H1 (cell line): ENCODE results near the gene ME3. TPM values are rescaled to one million over a fixed set of nuclear protein-coding genes. Genes with fewer than 3 reads are reported as not detected.
A peak's percentile ranks its signal among the peaks of the same experiment; 100 is the strongest.

ENCODE experiments used
- CTCF ChIA-PET: fragments of 300-600 bp; sonication (Branson Sonifier 250); formaldehyde crosslinking; loops from one replicate; lab custom pipeline; 2021; ENCODE audit not compliant: partially characterized antibody; lab: Charles Lee
- POLR2A ChIA-PET: fragments of 300-600 bp; sonication (Branson Sonifier 250); formaldehyde crosslinking; loops from one replicate; lab custom pipeline; 2021; ENCODE audit warnings: inconsistent platforms; ENCODE audit not compliant: partially characterized antibody; lab: Charles Lee
- DNase-seq, 2 experiments: peaks; one replicate each; pipeline versions ENCODE4 v3.0.0 to v3.0.0-alpha.2; 2010 to 2022; ENCODE audit warnings: low spot score in 2 of 2, low read depth in 1 of 2, mixed read lengths in 1 of 2
- FAIRE-seq: peaks from 2 replicates; lab custom pipeline; 2011; peaks lifted over from hg19 to GRCh38; lab: Jason Lieb, UNC
- H2AFZ ChIP-seq: 2 replicates; pipeline ENCODE4 v1.8.1; 2012; ENCODE audit warnings: low read length, inconsistent platforms
- H2AK5ac ChIP-seq: 2 replicates; pipeline ENCODE4 v1.6.1; 2013; ENCODE audit warnings: low read depth, low read length
- H2BK120ac ChIP-seq: replicated peaks from 2 replicates; pipeline ENCODE3; 2013; ENCODE audit warnings: low read depth, low read length, inconsistent platforms
- H2BK12ac ChIP-seq: 2 replicates; pipeline ENCODE4 v1.6.1; 2013; ENCODE audit warnings: low read depth, low read length
- H2BK15ac ChIP-seq: 2 replicates; pipeline ENCODE4 v1.6.1; 2013; ENCODE audit warnings: low read length
- H2BK20ac ChIP-seq: 2 replicates; pipeline ENCODE4 v1.6.1; 2013; ENCODE audit warnings: low read length
- H2BK5ac ChIP-seq: 2 replicates; pipeline ENCODE4 v1.6.1; 2013; ENCODE audit warnings: low read depth, low read length
- H3K14ac ChIP-seq: 2 replicates; pipeline ENCODE4 v1.6.1; 2013; ENCODE audit warnings: inconsistent platforms; ENCODE audit not compliant: insufficient read length
- H3K18ac ChIP-seq: 2 replicates; pipeline ENCODE4 v1.6.1; 2013; ENCODE audit warnings: low read length; ENCODE audit errors: extremely low read depth
- H3K23ac ChIP-seq: 2 replicates; pipeline ENCODE4 v1.6.1; 2013; ENCODE audit warnings: inconsistent platforms; ENCODE audit not compliant: insufficient read length
- H3K23me2 ChIP-seq: 2 replicates; pipeline ENCODE4 v1.6.1; 2013; ENCODE audit warnings: low read depth, low read length
- H3K27ac ChIP-seq: 2 replicates; pipeline ENCODE4 v1.6.1; 2011; ENCODE audit warnings: low read depth, low read length, inconsistent platforms
- H3K27me3 ChIP-seq, 4 experiments: replicated peaks in 1 of 4; 1 replicate in 1 of 4; 2 replicates in 3 of 4; pipeline versions ENCODE4 v1.6.1 to v1.8.1; 2011 to 2013; ENCODE audit warnings: low read length in 3 of 4, mild to moderate bottlenecking in 3 of 4, inconsistent platforms in 2 of 4, mixed read lengths in 2 of 4, moderate library complexity in 1 of 4; ENCODE audit not compliant: control insufficient read depth in 3 of 4, insufficient read depth in 3 of 4; ENCODE audit errors: extremely low read depth in 1 of 4
- H3K36me3 ChIP-seq, 4 experiments: 2 replicates each; pipeline versions ENCODE4 v1.6.1 to v1.8.1; 2011 to 2013; ENCODE audit warnings: mild to moderate bottlenecking in 4 of 4, low read length in 3 of 4, moderate library complexity in 2 of 4, control low read depth in 1 of 4, inconsistent platforms in 1 of 4; ENCODE audit not compliant: insufficient read depth in 4 of 4, control insufficient read depth in 2 of 4
- H3K4ac ChIP-seq: replicated peaks from 2 replicates; pipeline ENCODE3; 2013; ENCODE audit warnings: low read length, low read depth, mixed read lengths, inconsistent platforms; ENCODE audit not compliant: insufficient read length
- H3K4me1 ChIP-seq, 4 experiments: replicated peaks in 1 of 4; 1 replicate in 1 of 4; 2 replicates in 3 of 4; pipeline versions ENCODE4 v1.6.1 to v1.8.1; 2011 to 2013; ENCODE audit warnings: low read length in 3 of 4, inconsistent platforms in 2 of 4, mixed read lengths in 1 of 4; ENCODE audit not compliant: insufficient read depth in 4 of 4, control insufficient read depth in 3 of 4
- H3K4me2 ChIP-seq, 2 experiments: 2 replicates each; pipeline versions ENCODE4 v1.6.1 to v1.8.1; 2011 to 2013; ENCODE audit warnings: low read depth in 2 of 2, low read length in 2 of 2, control low read depth in 1 of 2, inconsistent platforms in 1 of 2, mild to moderate bottlenecking in 1 of 2; ENCODE audit not compliant: insufficient read depth in 1 of 2
- H3K4me3 ChIP-seq, 4 experiments: fragments of 200-600, 300-600 bp in 1 of 4; sonication (generic), shearing (Covaris generic), sonication (Bioruptor Twin) in 1 of 4; 2 replicates each; pipeline versions ENCODE4 v1.5.1 to v1.8.1; 2011 to 2016; ENCODE audit warnings: low read length in 4 of 4, low read depth in 3 of 4, control low read depth in 2 of 4, inconsistent platforms in 2 of 4, mild to moderate bottlenecking in 2 of 4, mixed read lengths in 1 of 4, moderate library complexity in 1 of 4; ENCODE audit not compliant: insufficient read depth in 2 of 4; ENCODE audit errors: extremely low read depth in 1 of 4
- H3K56ac ChIP-seq: replicated peaks from 2 replicates; pipeline ENCODE3; 2013; ENCODE audit warnings: low read depth, mild to moderate bottlenecking, mixed read lengths, low read length, inconsistent platforms; ENCODE audit not compliant: insufficient read length
- H3K79me1 ChIP-seq: 2 replicates; pipeline ENCODE4 v1.6.1; 2013; ENCODE audit warnings: low read depth, low read length, control low read depth
- H3K79me2 ChIP-seq, 2 experiments: 2 replicates each; pipeline versions ENCODE4 v1.6.1 to v1.8.1; 2012 to 2013; ENCODE audit warnings: low read length in 2 of 2, mild to moderate bottlenecking in 2 of 2, inconsistent platforms in 1 of 2; ENCODE audit not compliant: insufficient read depth in 2 of 2, control insufficient read depth in 1 of 2
- H3K9ac ChIP-seq, 4 experiments: replicated peaks in 1 of 4; 1 replicate in 1 of 4; 2 replicates in 3 of 4; pipeline versions ENCODE4 v1.6.1 to v1.8.1; 2011 to 2013; ENCODE audit warnings: low read depth in 3 of 4, low read length in 3 of 4, control low read depth in 2 of 4, mild to moderate bottlenecking in 2 of 4, moderate library complexity in 2 of 4, inconsistent platforms in 1 of 4; ENCODE audit errors: extremely low read depth in 1 of 4
- H3K9me3 ChIP-seq, 2 experiments: 2 replicates each; pipeline versions ENCODE4 v1.6.1 to v1.8.1; 2012 to 2013; ENCODE audit warnings: mild to moderate bottlenecking in 2 of 2, moderate library complexity in 2 of 2, control low read depth in 1 of 2, inconsistent platforms in 1 of 2, low read depth in 1 of 2, low read length in 1 of 2, mixed read lengths in 1 of 2; ENCODE audit not compliant: insufficient read depth in 2 of 2
- H4K20me1 ChIP-seq, 2 experiments: replicated peaks in 1 of 2; 2 replicates each; pipeline versions ENCODE3 to v1.8.1; 2011 to 2013; ENCODE audit warnings: inconsistent platforms in 2 of 2, low read length in 2 of 2, mild to moderate bottlenecking in 1 of 2; ENCODE audit not compliant: insufficient read depth in 2 of 2, control insufficient read depth in 1 of 2
- H4K5ac ChIP-seq: 2 replicates; pipeline ENCODE4 v1.6.1; 2013; ENCODE audit warnings: low read length, low read depth, mixed read lengths, inconsistent platforms; ENCODE audit not compliant: insufficient read length
- H4K8ac ChIP-seq: 2 replicates; pipeline ENCODE4 v1.8.0; 2013; ENCODE audit warnings: mild to moderate bottlenecking, moderate library complexity, low read length, inconsistent platforms; ENCODE audit not compliant: insufficient read depth; ENCODE audit errors: extremely low read depth
- H4K91ac ChIP-seq: replicated peaks from 2 replicates; pipeline ENCODE3; 2013; ENCODE audit warnings: low read length, mixed read lengths, inconsistent platforms; ENCODE audit not compliant: insufficient read length
- FOSL1 ChIP-seq: IDR thresholded peaks from 2 replicates; pipeline ENCODE4 v1.6.1; 2011; ENCODE audit warnings: mild to moderate bottlenecking, low read depth, low read length, moderate library complexity; ENCODE audit not compliant: insufficient read depth
- SIN3A ChIP-seq, 2 experiments: IDR thresholded peaks in 1 of 2; conservative IDR thresholded peaks in 1 of 2; 2 replicates each; pipeline ENCODE4 v1.6.1; 2011 to 2012; ENCODE audit warnings: low read length in 2 of 2, improper control_type of control experiment in 1 of 2, low read depth in 1 of 2, mild to moderate bottlenecking in 1 of 2
- SP4 ChIP-seq: IDR thresholded peaks from 2 replicates; pipeline ENCODE4 v1.6.1; 2012; ENCODE audit warnings: low read length, inconsistent platforms
- ZNF274 ChIP-seq: IDR thresholded peaks from 2 replicates; pipeline ENCODE4 v1.7.0; 2012; ENCODE audit warnings: low read length, borderline replicate concordance; ENCODE audit errors: extremely low read depth
- WGBS, 2 experiments: shearing (Covaris generic) in 1 of 2; methylation state at CpG; one replicate each; pipeline versions ENCODE4 v1.1.6 to v1.1.7; 2013 to 2015; ENCODE audit warnings: low lambda C conversion rate in 2 of 2, mixed read lengths in 2 of 2, inconsistent platforms in 1 of 2, low coverage in 1 of 2, missing lambda C conversion rate in 1 of 2; ENCODE audit not compliant: insufficient replicate concordance in 2 of 2, insufficient coverage in 1 of 2, insufficient read length in 1 of 2; ENCODE audit errors: extremely low coverage in 1 of 2, missing lambda C conversion rate in 1 of 2; 5-methylcytosine and 5-hydroxymethylcytosine counted together
- polyA plus RNA-seq, 7 experiments: library from polyadenylated mRNA; depleted of rRNA in 3 of 7; stranded (reverse) in 5 of 7; unstranded in 2 of 7; fragments of >200 nt in 5 of 7; fragments of 200-250 nt in 2 of 7; gene quantifications; 1 replicate in 5 of 7; 2 replicates in 1 of 7; 4 replicates in 1 of 7; pipeline versions ENCODE4 v1.2.1 to v1.2.3, GENCODE V29; 2011 to 2013; ENCODE audit warnings: missing spikeins in 2 of 7, mixed read lengths in 2 of 7
- total RNA-seq: library from RNA; stranded (reverse); fragmentation: NEBNext Ultra II Directional; extraction: Animal tissue kit (Norgen Biotek cat#: 25700); gene quantifications from 2 replicates; pipeline ENCODE4 v1.2.1, GENCODE V29; 2021

Gene ME3
- total and polyA plus RNA-seq, 2 of the 8 experiments (the other 6 are each of a cell fraction or from before 2014, with no cell fraction given): 1.5 to 2.8 TPM

DNA sequence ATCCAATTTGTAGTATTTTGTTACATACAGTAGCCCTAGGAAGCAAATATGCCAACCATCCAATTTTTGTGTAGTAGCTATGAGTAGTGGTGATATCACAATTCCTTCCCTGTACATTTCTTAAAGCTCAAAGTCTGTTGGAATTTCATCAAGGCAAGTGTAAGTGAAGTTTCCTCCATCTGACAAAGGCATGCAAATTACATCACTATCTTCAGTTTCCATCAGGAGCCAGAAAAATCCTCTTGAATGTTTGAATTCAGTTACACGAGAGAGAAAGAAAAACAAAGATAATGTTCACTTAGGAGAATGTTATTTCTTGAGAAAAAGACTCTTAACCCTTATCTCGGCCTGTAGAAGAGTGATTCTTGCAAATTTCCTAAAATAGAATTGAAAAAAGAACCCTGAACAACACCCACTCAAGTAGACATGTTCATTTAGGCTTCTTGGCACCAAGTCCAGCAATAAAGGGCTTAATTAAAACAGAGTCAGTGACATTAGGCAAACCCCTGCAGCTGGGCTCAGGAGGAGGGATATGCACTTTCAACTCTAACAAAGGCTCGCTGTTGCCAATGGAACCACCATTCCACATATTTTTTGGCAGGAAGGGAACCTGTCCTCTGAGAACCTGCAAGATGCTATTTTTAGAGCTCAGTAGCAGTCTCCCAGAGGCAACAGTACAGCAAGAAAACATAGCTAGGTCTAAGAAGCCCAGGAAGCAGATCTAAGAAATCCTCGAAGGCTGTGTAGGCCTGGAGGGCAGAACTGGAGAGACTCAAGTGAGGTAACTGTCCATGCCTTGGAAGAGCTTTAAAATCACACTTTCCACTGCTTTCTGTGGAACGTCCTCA is 153.1 kb downstream of the ME3 start:
- POLR2A ChIA-PET: no interaction called here
- H3K23ac ChIP-seq: no peak overlapping the region
- no peaks in the 10 kb centered on the region; a peak in 2 of 7 replicates for H3K27me3 ChIP-seq
- H3K9me3 ChIP-seq: no peaks in the 10 kb centered on the region
- H3K4me1 ChIP-seq: peaks cover 0 to under 1% (median 0%) of the 10 kb centered on the region in 4 experiments; a peak in 2 of 7 replicates
- no peak overlapping the region for H4K8ac ChIP-seq
- CTCF ChIA-PET: interaction anchor here (0.5 to 1.8 kb wide), 4 partner anchors 18 to 70 kb away, joined by 3 to 4 read pairs (median 3); no protein-coding TSS in a partner anchor
- 0 out of 2 replicates have a peak overlapping the region, but pooled peaks have one; percentile 9 for H2AFZ ChIP-seq
- H4K5ac ChIP-seq: no peak overlapping the region
- H3K4ac ChIP-seq: no peak overlapping the region
- no peak overlapping the region for H3K18ac ChIP-seq
- no peaks in the 10 kb centered on the region for H3K36me3 ChIP-seq
- no peak overlapping the region for H2BK5ac ChIP-seq
- H2BK12ac ChIP-seq: no peak overlapping the region
- no peak overlapping the region for H2BK15ac ChIP-seq
- no peak overlapping the region for H2BK120ac ChIP-seq
- H2BK20ac ChIP-seq: no peak overlapping the region
- H3K27ac ChIP-seq: no peak overlapping the region
- H3K4me3 ChIP-seq: no peak overlapping the region
- H3K23me2 ChIP-seq: no peaks in the 10 kb centered on the region
- 89% methylated on average over 5 of the region's 5 CpGs; no CpG with 5 or more reads in 1 of the 2 experiments for WGBS, 2 experiments
- H3K4me2 ChIP-seq: no peak overlapping the region
- no peak for TF ChIP-seq ZNF274
- no peak for TF ChIP-seq SIN3A (conservative IDR thresholded peaks at IDR 0.05 in 1 of 2, IDR thresholded peaks at IDR 0.05 in 1 of 2; ENCODE audit: low read depth in 1 of 2, low read length in 2 of 2)
- no peak for TF ChIP-seq FOSL1
- no peak for TF ChIP-seq SP4
- no peak overlapping the region for H3K9ac ChIP-seq
- no peak overlapping the region for H4K91ac ChIP-seq
- DNase-seq: no peak
- no peaks in the 10 kb centered on the region for H4K20me1 ChIP-seq
- no peak overlapping the region for H3K14ac ChIP-seq
- H3K79me2 ChIP-seq: no peaks in the 10 kb centered on the region
- no peak overlapping the region for H2AK5ac ChIP-seq
- H3K79me1 ChIP-seq: no peaks in the 10 kb centered on the region
- H3K56ac ChIP-seq: no peak overlapping the region
- no peak for FAIRE-seq
